GM21737 (cell line): Measurements from ENCODE around the gene ZBED4.
A peak's percentile ranks its signal among the peaks of the same experiment; 100 is the strongest.
"Not testable (repeated sequence)": the region's sequence is repeated elsewhere in the genome, so short reads cannot be mapped to it uniquely, and the experiment has no call there.

Source experiments
- ATAC-seq: cut with Tn5 transposase; IDR thresholded peaks from one replicate; pipeline ENCODE4 v1.9.1; 2021; ENCODE audit warnings: mild to moderate bottlenecking, moderate library complexity; ENCODE audit not compliant: unreplicated experiment

Gene ZBED4

GRCh38 chr22:49852898-49853894, at the start of gene ZBED4:
ZBED4 (plus strand) TSS chr22:49853844; CDS start chr22:49883663, 29,819 bp downstream.
- ATAC-seq: peak; percentile 65

- no peak for ATAC-seq
These were observed 46.5 kb upstream of the ZBED4 start for GRCh38 chr22:49807129-49807528.

GRCh38 chr22:49807780-49808708, 45.6 kb upstream of the ZBED4 start:
- no peak for ATAC-seq

- no peak for ATAC-seq
These were observed 43.2 kb upstream of the ZBED4 start for GRCh38 chr22:49810363-49811019.

GRCh38 chr22:49811020-49811791, 42.4 kb upstream of the ZBED4 start:
- ATAC-seq: no peak

- no peak for ATAC-seq
These were observed 40.8 kb upstream of the ZBED4 start for GRCh38 chr22:49812838-49813237.

GRCh38 chr22:49814164-49814686, 39.4 kb upstream of the ZBED4 start:
- ATAC-seq: no peak

- no peak for ATAC-seq
These were observed 38.8 kb upstream of the ZBED4 start for GRCh38 chr22:49814856-49815255.

GRCh38 chr22:49815641-49816091, 38.0 kb upstream of the ZBED4 start:
- ATAC-seq: no peak

GRCh38 chr22:49817359-49817758, 36.3 kb upstream of the ZBED4 start:
- no peak for ATAC-seq

GRCh38 chr22:49820984-49821383, 32.7 kb upstream of the ZBED4 start:
- no peak for ATAC-seq

GRCh38 chr22:49821741-49822140, 31.9 kb upstream of the ZBED4 start:
- ATAC-seq: not testable (repeated sequence)

- no peak for ATAC-seq
These were observed 30.2 kb upstream of the ZBED4 start for GRCh38 chr22:49823289-49824045.

GRCh38 chr22:49824185-49824925, 29.3 kb upstream of the ZBED4 start:
- no peak for ATAC-seq

- ATAC-seq: no peak
These were observed 28.7 kb upstream of the ZBED4 start for GRCh38 chr22:49824936-49825335.

GRCh38 chr22:49825436-49825835, 28.2 kb upstream of the ZBED4 start:
- ATAC-seq: no peak

- no peak for ATAC-seq
These were observed 27.6 kb upstream of the ZBED4 start for GRCh38 chr22:49825944-49826602.
